Measurements from ENCODE around the gene NTRK3. TPM values are rescaled to one million over a fixed set of nuclear protein-coding genes. Genes with fewer than 3 reads are reported as not detected.

Gene NTRK3
- total RNA-seq, 1 donor from 2014 or later, result not detected

GRCh38 chr15:88032787-88033186, 223.8 kb downstream of the NTRK3 start:
- no peaks in the 10 kb centered on the region for H3K36me3 Mint-ChIP-seq (ENCODE audit: unreplicated experiment)
- H3K4me1 Mint-ChIP-seq (ENCODE audit: unreplicated experiment), result no peaks in the 10 kb centered on the region
- no peak for DNase-seq (ENCODE audit: extremely low spot score, unreplicated experiment)
- peaks cover 8% of the 10 kb centered on the region for H3K9me3 Mint-ChIP-seq (ENCODE audit: unreplicated experiment)
- no peak overlapping the region for H3K27ac Mint-ChIP-seq (ENCODE audit: unreplicated experiment)
- no peaks in the 10 kb centered on the region for H3K27me3 Mint-ChIP-seq (ENCODE audit: unreplicated experiment)
- TF ChIP-seq CTCF (IDR thresholded peaks at IDR 0.05), result no peak
- no peak overlapping the region for H3K4me3 Mint-ChIP-seq (ENCODE audit: unreplicated experiment)

- Mint-ChIP-seq H3K36me3 (ENCODE audit: unreplicated experiment) (no peaks in the 10 kb centered on the region), H3K27ac (ENCODE audit: unreplicated experiment) (no peak overlapping the region), H3K27me3 (ENCODE audit: unreplicated experiment) (no peaks in the 10 kb centered on the region), H3K9me3 (ENCODE audit: unreplicated experiment) (peaks cover 6% of the 10 kb centered on the region), H3K4me3 (ENCODE audit: unreplicated experiment) (no peak overlapping the region), H3K4me1 (ENCODE audit: unreplicated experiment) (no peaks in the 10 kb centered on the region)
- TF ChIP-seq CTCF (IDR thresholded peaks at IDR 0.05), result no peak
- DNase-seq (ENCODE audit: extremely low spot score, unreplicated experiment), result no peak
Observed at GRCh38 chr15:88031461-88031860, 225.1 kb downstream of the NTRK3 start.

DNA sequence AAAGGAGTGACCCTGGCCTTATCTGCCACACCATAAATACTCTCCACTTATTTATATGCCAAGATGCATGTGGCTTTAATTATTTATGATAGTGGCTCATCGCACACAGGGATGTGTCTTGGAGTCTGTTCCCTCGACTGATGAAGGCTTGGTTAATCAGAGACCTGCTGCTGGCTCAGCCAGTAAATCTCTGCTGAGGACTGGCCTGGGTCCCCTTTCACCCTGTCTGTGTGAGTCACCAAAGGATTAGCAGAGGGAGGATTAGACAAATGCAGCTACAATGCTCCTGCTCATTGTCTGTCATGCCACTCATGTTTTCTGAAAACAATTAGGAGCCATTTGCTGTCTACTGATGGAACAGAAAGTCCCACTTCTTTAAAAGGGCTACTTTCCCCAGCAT, 226.8 kb downstream of the NTRK3 start:
- Mint-ChIP-seq H3K27me3 (ENCODE audit: unreplicated experiment) (no peaks in the 10 kb centered on the region), H3K9me3 (ENCODE audit: unreplicated experiment) (peaks cover 16% of the 10 kb centered on the region), H3K36me3 (ENCODE audit: unreplicated experiment) (no peaks in the 10 kb centered on the region), H3K4me1 (ENCODE audit: unreplicated experiment) (no peaks in the 10 kb centered on the region), H3K4me3 (ENCODE audit: unreplicated experiment) (no peak overlapping the region), H3K27ac (ENCODE audit: unreplicated experiment) (no peak overlapping the region)
- DNase-seq (ENCODE audit: extremely low spot score, unreplicated experiment), result no peak
- TF ChIP-seq CTCF (IDR thresholded peaks at IDR 0.05), result no peak

DNA sequence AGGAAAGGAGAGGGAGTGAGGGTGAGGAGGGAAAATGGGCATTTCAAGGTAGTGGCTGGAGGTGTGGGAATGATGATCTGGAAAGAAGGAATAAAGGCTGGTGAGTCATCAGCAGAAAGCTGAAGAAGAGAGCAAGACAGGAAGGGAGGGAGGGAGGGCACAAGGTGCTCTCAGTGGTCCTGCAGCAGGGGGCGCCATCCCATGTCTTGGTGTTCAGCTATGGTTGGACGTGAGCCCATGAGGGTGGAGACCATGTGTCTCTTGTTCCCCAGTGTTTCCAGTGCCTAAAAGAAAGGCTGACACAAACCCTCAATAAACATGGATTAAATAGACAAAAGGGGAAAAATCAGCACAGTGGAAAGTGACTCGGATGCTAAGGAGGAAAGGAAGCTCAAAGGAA, 228.5 kb downstream of the NTRK3 start:
- Mint-ChIP-seq H3K4me3 (ENCODE audit: unreplicated experiment) (no peak overlapping the region), H3K9me3 (ENCODE audit: unreplicated experiment) (peaks cover 22% of the 10 kb centered on the region), H3K36me3 (ENCODE audit: unreplicated experiment) (no peaks in the 10 kb centered on the region), H3K27ac (ENCODE audit: unreplicated experiment) (no peak overlapping the region), H3K27me3 (ENCODE audit: unreplicated experiment) (no peaks in the 10 kb centered on the region), H3K4me1 (ENCODE audit: unreplicated experiment) (no peaks in the 10 kb centered on the region)
- TF ChIP-seq CTCF (IDR thresholded peaks at IDR 0.05), result no peak
- no peak for DNase-seq (ENCODE audit: extremely low spot score, unreplicated experiment)

DNA sequence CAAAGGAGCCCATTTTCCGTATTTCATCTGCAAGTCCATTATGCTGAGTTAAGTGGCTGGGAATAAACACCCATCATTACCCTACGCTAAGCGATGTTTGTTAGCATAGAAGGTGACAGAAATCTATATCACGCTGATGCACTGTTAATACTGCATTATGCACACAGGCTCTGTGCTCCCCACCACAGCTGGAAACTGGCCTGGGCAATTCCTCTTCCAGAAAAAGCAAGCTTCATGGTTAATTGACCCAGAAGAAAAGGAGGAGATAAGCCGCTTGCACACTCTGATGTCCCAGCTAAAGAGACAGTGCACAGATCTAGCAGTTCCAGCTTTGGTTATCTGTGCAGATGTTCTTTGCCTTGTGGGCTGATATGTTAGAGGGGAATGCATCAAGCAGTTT, 232.6 kb downstream of the NTRK3 start:
- no peak for TF ChIP-seq CTCF (IDR thresholded peaks at IDR 0.05)
- no peak overlapping the region for H3K4me3 Mint-ChIP-seq (ENCODE audit: unreplicated experiment)
- H3K27me3 Mint-ChIP-seq (ENCODE audit: unreplicated experiment), result no peaks in the 10 kb centered on the region
- H3K27ac Mint-ChIP-seq (ENCODE audit: unreplicated experiment), result no peak overlapping the region
- H3K9me3 Mint-ChIP-seq (ENCODE audit: unreplicated experiment), result peaks cover 37% of the 10 kb centered on the region
- no peaks in the 10 kb centered on the region for H3K4me1 Mint-ChIP-seq (ENCODE audit: unreplicated experiment)
- no peak for DNase-seq (ENCODE audit: extremely low spot score, unreplicated experiment)
- no peaks in the 10 kb centered on the region for H3K36me3 Mint-ChIP-seq (ENCODE audit: unreplicated experiment)

Measured in osteocyte (in vitro differentiated cells).